Ishikawa (cell line): Measurements from ENCODE around the gene SCGB1D1.

Experiments used
- NFIC ChIP-seq: IDR thresholded peaks from 2 replicates; pipeline ENCODE4 v1.6.1; 2012
- YY1 ChIP-seq: IDR thresholded peaks from 2 replicates; pipeline ENCODE4 v1.6.1; 2012; ENCODE audit warnings: low read depth
- TF ChIP-seq, protein P1 (sequence below): IDR thresholded peaks from 2 replicates; pipeline ENCODE4 v1.6.1; 2012

DNA sequence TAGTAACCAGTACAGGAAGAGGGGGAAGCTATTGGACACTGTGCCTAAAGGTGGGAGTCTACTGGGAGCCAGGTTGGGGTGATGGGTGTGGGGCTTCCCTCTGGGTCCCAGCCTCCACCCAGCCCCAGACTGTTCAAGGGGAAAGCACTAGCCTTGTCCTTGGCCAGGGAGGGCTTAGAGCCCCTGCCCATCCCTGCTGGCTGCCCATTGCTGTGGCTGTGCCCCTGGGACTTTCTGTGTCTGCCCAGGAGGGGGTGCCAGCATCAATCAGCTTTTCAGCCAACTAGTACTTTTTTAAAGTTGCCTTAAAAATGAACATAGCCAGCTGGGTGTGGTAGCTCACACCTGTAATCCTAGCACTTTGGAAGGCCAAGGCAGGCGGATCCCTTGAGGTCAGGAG, 46.3 kb upstream of the SCGB1D1 start:
- TF ChIP-seq YY1: no peak
- TF ChIP-seq NFIC: no peak
- TF ChIP-seq, protein P1, sequence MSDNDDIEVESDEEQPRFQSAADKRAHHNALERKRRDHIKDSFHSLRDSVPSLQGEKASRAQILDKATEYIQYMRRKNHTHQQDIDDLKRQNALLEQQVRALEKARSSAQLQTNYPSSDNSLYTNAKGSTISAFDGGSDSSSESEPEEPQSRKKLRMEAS: no peak
